ENCODE measurements around the gene SPAG16.

DNA sequence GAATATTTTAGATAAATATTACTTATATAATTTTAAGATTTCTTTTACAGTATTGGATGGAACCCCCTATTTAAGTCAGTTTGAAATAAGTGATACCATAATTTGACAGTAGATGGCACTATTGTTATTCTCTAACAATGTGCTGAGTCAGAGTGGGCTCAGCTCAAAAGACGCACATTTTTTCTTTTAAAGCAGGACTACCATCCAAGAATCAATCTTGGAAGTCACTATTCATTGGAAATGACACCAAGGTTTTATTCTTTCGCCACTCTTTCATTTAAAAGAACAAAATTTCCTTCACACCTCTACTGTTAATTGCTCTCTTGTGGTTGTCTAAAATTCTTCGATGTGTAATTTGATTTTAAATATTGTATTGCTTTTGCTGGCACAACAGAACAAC, 32.6 kb upstream of the SPAG16 start:
- TF ChIP-seq CTCF (IDR thresholded peaks at IDR 0.05): peak; percentile 48 to 74 (median 60)
- TF ChIP-seq POLR2A (IDR thresholded peaks at IDR 0.05): no peak
